SIG-M5 (cell line): Measurements from ENCODE around the gene RTP2.

ENCODE experiments used
- DNase-seq: peaks from one replicate; lab custom pipeline; 2025; lab: John Stamatoyannopoulos, UW

Gene RTP2

GRCh38 chr3:187738331-187739093 lies 36.2 kb upstream of the RTP2 start:
- DNase-seq = no peak

- DNase-seq = no peak
Measured at GRCh38 chr3:187738071-187738330, 35.6 kb upstream of the RTP2 start.

- no peak for DNase-seq
Measured at GRCh38 chr3:187737368-187738070, 35.2 kb upstream of the RTP2 start.

GRCh38 chr3:187737006-187737367 lies 34.6 kb upstream of the RTP2 start:
- no peak for DNase-seq

GRCh38 chr3:187736418-187736871 lies 34.1 kb upstream of the RTP2 start:
- DNase-seq = no peak

GRCh38 chr3:187735837-187736236 lies 33.5 kb upstream of the RTP2 start:
- DNase-seq = no peak

GRCh38 chr3:187735383-187735782 lies 33.0 kb upstream of the RTP2 start:
- no peak for DNase-seq

- DNase-seq = no peak
Measured at GRCh38 chr3:187734841-187735240, 32.5 kb upstream of the RTP2 start.

- no peak for DNase-seq
Measured at GRCh38 chr3:187733371-187733770, 31.0 kb upstream of the RTP2 start.

- DNase-seq = no peak
Measured at GRCh38 chr3:187729598-187729997, 27.2 kb upstream of the RTP2 start.

GRCh38 chr3:187728940-187729583 lies 26.7 kb upstream of the RTP2 start:
- DNase-seq = no peak

- DNase-seq = no peak
Measured at GRCh38 chr3:187728248-187728647, 25.9 kb upstream of the RTP2 start.

GRCh38 chr3:187726564-187726963 lies 24.2 kb upstream of the RTP2 start:
- no peak for DNase-seq

GRCh38 chr3:187725653-187726370 lies 23.5 kb upstream of the RTP2 start:
- DNase-seq = no peak

- no peak for DNase-seq
Measured at GRCh38 chr3:187725224-187725623, 22.9 kb upstream of the RTP2 start.

GRCh38 chr3:187722206-187722612 lies 19.9 kb upstream of the RTP2 start:
- DNase-seq = no peak

GRCh38 chr3:187721055-187721454 lies 18.7 kb upstream of the RTP2 start:
- DNase-seq = no peak

- no peak for DNase-seq
Measured at GRCh38 chr3:187720337-187720670, 17.9 kb upstream of the RTP2 start.

- no peak for DNase-seq
Measured at GRCh38 chr3:187719628-187720336, 17.4 kb upstream of the RTP2 start.

GRCh38 chr3:187718802-187719201 lies 16.4 kb upstream of the RTP2 start:
- no peak for DNase-seq

- no peak for DNase-seq
Measured at GRCh38 chr3:187717572-187717971, 15.2 kb upstream of the RTP2 start.

GRCh38 chr3:187714404-187714979 lies 12.1 kb upstream of the RTP2 start:
- DNase-seq = peak; percentile 37
